NCI-H146 treated with DMSO at 0.1 percent for 48 hours (cell line): ENCODE results near the gene LPCAT1.
"Not testable (repeated sequence)": the region's sequence is repeated elsewhere in the genome, so short reads cannot be mapped to it uniquely, and the experiment has no call there.

Experiments
- DNase-seq: peaks from one replicate; lab custom pipeline; 2025; ENCODE audit not compliant: unreplicated experiment; lab: John Stamatoyannopoulos, UW

The LPCAT1 gene

GRCh38 chr5:1523793-1524480, at the start of gene LPCAT1:
LPCAT1 (minus strand) TSS chr5:1523960; CDS start chr5:1523844, 116 bp downstream.
- peak; percentile 31 for DNase-seq

GRCh38 chr5:1571875-1572274, 48.1 kb upstream of the LPCAT1 start:
- not testable (repeated sequence) for DNase-seq

- DNase-seq: no peak
These were observed 47.2 kb upstream of the LPCAT1 start for GRCh38 chr5:1570975-1571374.

GRCh38 chr5:1568201-1568979, 44.6 kb upstream of the LPCAT1 start:
- no peak for DNase-seq

GRCh38 chr5:1567527-1568200, 43.9 kb upstream of the LPCAT1 start:
- not testable (repeated sequence) for DNase-seq

- no peak for DNase-seq
These were observed 42.3 kb upstream of the LPCAT1 start for GRCh38 chr5:1565737-1566734.

GRCh38 chr5:1564824-1565736, 41.3 kb upstream of the LPCAT1 start:
- no peak for DNase-seq

- no peak for DNase-seq
These were observed 40.5 kb upstream of the LPCAT1 start for GRCh38 chr5:1564182-1564748.

- DNase-seq: no peak
These were observed 39.9 kb upstream of the LPCAT1 start for GRCh38 chr5:1563617-1564181.

- DNase-seq: no peak
These were observed 39.3 kb upstream of the LPCAT1 start for GRCh38 chr5:1563051-1563461.

GRCh38 chr5:1562599-1562998, 38.8 kb upstream of the LPCAT1 start:
- DNase-seq: no peak

- no peak for DNase-seq
These were observed 37.7 kb upstream of the LPCAT1 start for GRCh38 chr5:1561402-1561929.

- not testable (repeated sequence) for DNase-seq
These were observed 36.7 kb upstream of the LPCAT1 start for GRCh38 chr5:1560499-1560898.

- no peak for DNase-seq
These were observed 35.2 kb upstream of the LPCAT1 start for GRCh38 chr5:1558944-1559343.

GRCh38 chr5:1557114-1557873, 33.5 kb upstream of the LPCAT1 start:
- DNase-seq: no peak

- DNase-seq: no peak
These were observed 32.3 kb upstream of the LPCAT1 start for GRCh38 chr5:1555808-1556731.
